GM12878 (cell line): Measurements from ENCODE around the gene PLA2G4A. TPM values are rescaled to one million over a fixed set of nuclear protein-coding genes. Genes with fewer than 3 reads are reported as not detected.

Experiments
- ATAC-seq: fragments of 200-7000 bp; cut with Tn5 transposase; 3 replicates; pipeline ENCODE4 v1.9.1; 2020; ENCODE audit warnings: mild to moderate bottlenecking, moderate library complexity
- BruUV-seq: library from RNA; stranded (reverse); fragments of 400-500 nt; replicated peaks from 2 replicates; lab custom pipeline; 2021; lab: Mats Ljungman, UMichigan
- CTCF ChIA-PET: fragments of 300-600 bp; sonication (Branson Sonifier 250); formaldehyde crosslinking; extraction: SDS; loops from one replicate; lab custom pipeline; 2021; ENCODE audit warnings: inconsistent platforms; lab: Yijun Ruan, JAX
- POLR2A ChIA-PET: fragments of 350-600 bp; formaldehyde crosslinking; extraction: SDS; loops from one replicate; lab custom pipeline; 2021; ENCODE audit warnings: inconsistent platforms; lab: Charles Lee
- RAD21 ChIA-PET: fragments of 300-600 bp; sonication (Branson Sonifier 250); formaldehyde crosslinking; loops from one replicate; lab custom pipeline; 2023; ENCODE audit warnings: antibody characterized with exemption; ENCODE audit not compliant: unreplicated experiment; lab: Charles Lee
- SMC1A ChIA-PET: fragments of 300-600 bp; sonication (Branson Sonifier 250); formaldehyde crosslinking; loops from one replicate; lab custom pipeline; 2023; ENCODE audit not compliant: unreplicated experiment, uncharacterized antibody; lab: Charles Lee
- DNase-seq: peaks from one replicate; pipeline ENCODE4 v3.0.0-alpha.2; 2011; ENCODE audit warnings: low read depth, low spot score
- FAIRE-seq: peaks from 3 replicates; lab custom pipeline; 2011; peaks lifted over from hg19 to GRCh38; lab: Jason Lieb, UNC
- H2AFZ ChIP-seq: 2 replicates; pipeline ENCODE4 v1.6.0; 2011; ENCODE audit warnings: low read depth, low read length, control low read depth; ENCODE audit not compliant: control insufficient read depth
- H3K27ac ChIP-seq: 2 replicates; pipeline ENCODE4 v1.5.1; 2011; ENCODE audit warnings: control low read depth; ENCODE audit not compliant: control insufficient read depth, insufficient read depth
- H3K27me3 ChIP-seq, 2 experiments: replicated peaks in 1 of 2; 2 replicates each; pipeline versions ENCODE4 v1.6.0 to v1.6.1; 2011; ENCODE audit warnings: low read length in 1 of 2; ENCODE audit not compliant: control insufficient read depth in 2 of 2, insufficient read depth in 2 of 2
- H3K36me3 ChIP-seq, 2 experiments: 2 replicates each; pipeline ENCODE4 v1.5.1; 2011; ENCODE audit warnings: low read length in 1 of 2; ENCODE audit not compliant: control insufficient read depth in 2 of 2, insufficient read depth in 2 of 2
- H3K4me1 ChIP-seq: 2 replicates; pipeline ENCODE4 v1.6.1; 2011; ENCODE audit warnings: mild to moderate bottlenecking, low read length, moderate library complexity, mixed read lengths; ENCODE audit not compliant: control insufficient read depth, insufficient read depth
- H3K4me2 ChIP-seq: 2 replicates; pipeline ENCODE4 v1.6.0; 2011; ENCODE audit warnings: control low read depth; ENCODE audit not compliant: control insufficient read depth, insufficient read depth
- H3K4me3 ChIP-seq: fragments of 200-600 bp; sonication (generic); 2 replicates; pipeline ENCODE4 v1.5.1; 2016
- H3K79me2 ChIP-seq: 2 replicates; pipeline ENCODE4 v1.6.0; 2011; ENCODE audit warnings: low read length; ENCODE audit not compliant: control insufficient read depth, insufficient read depth
- H3K9ac ChIP-seq: 2 replicates; pipeline ENCODE4 v1.8.0; 2011; ENCODE audit warnings: low read length, control low read depth, mixed read lengths; ENCODE audit not compliant: control insufficient read depth, insufficient read depth
- H3K9me3 ChIP-seq: replicated peaks from 3 replicates; pipeline ENCODE4 v1.5.1; 2011; ENCODE audit warnings: mild to moderate bottlenecking, low read length; ENCODE audit not compliant: control insufficient read depth, insufficient read depth
- H4K20me1 ChIP-seq: 2 replicates; pipeline ENCODE4 v1.6.0; 2011; ENCODE audit not compliant: control insufficient read depth, insufficient read depth
- BACH1 ChIP-seq: fragments of 450-650 bp; IDR thresholded peaks from 2 replicates; pipeline ENCODE4 v1.6.1; 2017; ENCODE audit warnings: mild to moderate bottlenecking, borderline replicate concordance
- JUNB ChIP-seq: IDR thresholded peaks from 2 replicates; pipeline ENCODE4 v1.6.1; 2016; ENCODE audit warnings: antibody characterized with exemption, mild to moderate bottlenecking
- KAT2A ChIP-seq: conservative IDR thresholded peaks from 2 replicates; pipeline ENCODE4 v1.6.1; 2011; ENCODE audit warnings: low read depth, low read length; ENCODE audit not compliant: control insufficient read depth
- KLF5 ChIP-seq: fragments of 450-650 bp; IDR thresholded peaks from 2 replicates; pipeline ENCODE4 v1.6.1; 2014; ENCODE audit warnings: mild to moderate bottlenecking; ENCODE audit not compliant: partially characterized antibody
- MEF2B ChIP-seq: fragments of 450-650 bp; IDR thresholded peaks from 2 replicates; pipeline ENCODE4 v1.6.1; 2018; ENCODE audit warnings: mild to moderate bottlenecking, moderate library complexity; ENCODE audit not compliant: partially characterized antibody, poor library complexity, severe bottlenecking
- MYC ChIP-seq: IDR thresholded peaks from 2 replicates; pipeline ENCODE4 v1.6.1; 2011; ENCODE audit warnings: mild to moderate bottlenecking, low read length, moderate library complexity, inconsistent platforms; ENCODE audit not compliant: insufficient read depth, insufficient replicate concordance, insufficient read length, severe bottlenecking
- NFXL1 ChIP-seq: fragments of 450-650 bp; IDR thresholded peaks from 2 replicates; pipeline ENCODE4 v1.6.1; 2017; ENCODE audit warnings: antibody characterized with exemption, mild to moderate bottlenecking, borderline replicate concordance
- NRF1 ChIP-seq: conservative IDR thresholded peaks from 2 replicates; pipeline ENCODE4 v1.6.1; 2011; ENCODE audit warnings: mild to moderate bottlenecking, low read depth, low read length, improper control_type of control experiment
- TARDBP ChIP-seq: IDR thresholded peaks from 2 replicates; pipeline ENCODE4 v1.6.1; 2016; ENCODE audit warnings: borderline replicate concordance
- YBX1 ChIP-seq: fragments of 450-650 bp; IDR thresholded peaks from 2 replicates; pipeline ENCODE4 v1.6.1; 2016; ENCODE audit warnings: antibody characterized with exemption
- ZNF217 ChIP-seq: fragments of 450-650 bp; IDR thresholded peaks from 2 replicates; pipeline ENCODE4 v1.6.1; 2017; ENCODE audit warnings: antibody characterized with exemption, mild to moderate bottlenecking
- ZNF24 ChIP-seq: fragments of 450-650 bp; IDR thresholded peaks from 2 replicates; pipeline ENCODE4 v1.6.1; 2017; ENCODE audit warnings: antibody characterized with exemption, mild to moderate bottlenecking
- ZNF274 ChIP-seq: IDR thresholded peaks from one replicate; pipeline ENCODE4 v1.8.0; 2011; ENCODE audit not compliant: insufficient read length, insufficient read depth
- WGBS: methylation state at CpG from one replicate; pipeline ENCODE4 v1.1.6; 2016; ENCODE audit warnings: low lambda C conversion rate; ENCODE audit not compliant: insufficient replicate concordance, insufficient coverage; ENCODE audit errors: missing lambda C conversion rate; 5-methylcytosine and 5-hydroxymethylcytosine counted together
- in situ Hi-C: fragments of 300-500 bp; cut with MboI; formaldehyde crosslinking; loops from 9 replicates; pipeline ENCODE4 v1.14.3; 2018; ENCODE audit warnings: mixed read lengths
- intact Hi-C: fragments of 100-400 bp; cut with micrococcal nuclease; formaldehyde crosslinking; loops from one replicate; pipeline ENCODE4 v1.14.2; 2022; ENCODE audit not compliant: unreplicated experiment
- polyA plus RNA-seq, 11 experiments: library from polyadenylated mRNA; depleted of rRNA in 4 of 11; unstranded in 6 of 11; stranded (reverse) in 5 of 11; fragments of >200 nt; fragmentation: Nextera tagmentation in 4 of 11; fragmentation: Illumina TruSeq in 1 of 11; extraction: Ambion mirVana in 4 of 11; extraction: Trizol in 1 of 11; gene quantifications; 1 replicate in 1 of 11; 2 replicates in 10 of 11; pipeline versions ENCODE4 v1.2.1 to v1.2.3, GENCODE V29; 2011 to 2016; ENCODE audit warnings: inconsistent platforms in 2 of 11, missing spikeins in 2 of 11, low read depth in 1 of 11
- total RNA-seq, 4 experiments: library from RNA; depleted of rRNA in 3 of 4; stranded (reverse); fragments of >200 nt in 3 of 4; fragmentation: Illumina TruSeq in 1 of 4; extraction: Trizol in 1 of 4; gene quantifications; 2 replicates each; pipeline versions ENCODE4 v1.2.1 to v1.2.3, GENCODE V29; 2013 to 2021
- TF ChIP-seq, protein P1 (sequence below): fragments of 150-350 bp; IDR thresholded peaks from 2 replicates; pipeline ENCODE4 v1.6.1; 2014; ENCODE audit warnings: mild to moderate bottlenecking, low read depth, low read length

Gene PLA2G4A
- total and polyA plus RNA-seq, 10 of the 15 experiments (the other 5 are each of a cell fraction or from before 2014, with no cell fraction given) = 0.70 to 3.3 (median 1.5) TPM; not detected in 1

DNA sequence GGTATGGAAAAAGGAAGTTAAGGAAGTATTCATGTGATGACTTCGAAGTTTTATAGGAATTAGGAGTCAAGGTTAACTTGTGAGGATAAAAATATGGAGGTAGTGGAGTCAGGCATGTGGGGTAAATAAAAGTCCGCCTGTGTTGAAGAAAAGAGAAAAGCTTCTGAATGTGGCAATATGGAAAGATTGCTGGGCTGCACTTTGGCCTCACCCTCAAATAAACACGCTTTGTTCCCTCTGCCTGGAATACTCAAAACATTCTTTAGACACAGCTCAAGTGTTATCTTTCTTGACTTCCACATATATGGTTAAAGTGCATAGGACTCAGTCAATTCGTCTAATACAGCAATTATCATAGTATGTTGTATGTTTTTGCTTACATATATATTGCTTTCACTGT is 137.7 kb downstream of the PLA2G4A start:
- FAIRE-seq = no peak
- in situ Hi-C loops = no loop called here
- RAD21 ChIA-PET = interaction anchor here (0.6 kb wide), 1 partner anchor 301 kb away, joined by 3 read pairs; no protein-coding TSS in a partner anchor

DNA sequence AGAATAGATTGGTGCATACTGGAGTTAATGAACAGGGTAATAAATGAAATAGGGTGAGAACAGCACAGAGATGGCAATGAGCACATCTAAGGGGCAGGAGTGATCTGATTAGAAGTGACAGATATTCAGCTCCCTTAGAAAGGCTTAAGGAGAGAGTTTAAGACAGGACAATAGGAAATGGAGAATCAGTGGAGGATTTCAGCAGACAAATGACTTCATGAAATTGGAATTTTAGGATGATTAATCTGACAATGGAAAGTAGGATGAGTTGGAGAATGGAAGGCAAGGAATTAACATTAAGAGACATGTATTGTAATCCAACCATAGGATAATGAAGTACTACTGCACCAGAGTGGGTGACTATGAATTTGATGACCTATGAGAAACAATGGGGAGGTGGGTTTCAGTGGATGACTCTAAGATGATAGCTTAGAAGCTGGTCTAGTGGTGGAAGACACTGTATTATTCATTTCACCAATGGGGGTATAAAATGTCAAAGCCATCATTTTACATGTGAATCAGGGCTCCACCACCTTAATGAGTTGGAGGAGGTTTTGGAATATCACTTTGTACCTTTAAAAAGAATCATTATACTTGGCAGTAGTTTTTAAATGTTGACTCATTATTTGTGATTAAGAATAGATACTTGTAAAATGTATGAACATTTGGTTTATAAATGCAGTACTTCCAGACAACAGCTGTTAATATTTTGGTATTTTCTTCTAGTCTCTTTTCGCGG is 139.1 kb downstream of the PLA2G4A start:
- H3K4me3 ChIP-seq = no peak overlapping the region
- in situ Hi-C loops (no loop called here), intact Hi-C loops (no loop called here)
- CTCF ChIA-PET = interaction anchor here (1.5 kb wide), 1 partner anchor 19 kb away, joined by 4 read pairs; no protein-coding TSS in a partner anchor
- no peaks in the 10 kb centered on the region for H3K9me3 ChIP-seq
- no peaks in the 10 kb centered on the region for H4K20me1 ChIP-seq
- SMC1A ChIA-PET = no interaction called here
- FAIRE-seq = no peak
- no peaks in the 10 kb centered on the region for H3K4me1 ChIP-seq
- no peak for ATAC-seq
- no peaks in the 10 kb centered on the region for H3K27me3 ChIP-seq
- no peaks in the 10 kb centered on the region for H3K79me2 ChIP-seq
- H3K4me2 ChIP-seq = no peak overlapping the region
- WGBS = 53% methylated on average over 2 of the region's 2 CpGs
- POLR2A ChIA-PET = no interaction called here
- RAD21 ChIA-PET = no interaction called here
- DNase-seq = no peak
- no peak overlapping the region for H3K9ac ChIP-seq
- H2AFZ ChIP-seq = no peak overlapping the region
- TF ChIP-seq JUNB = no peak
- TF ChIP-seq, protein P1, sequence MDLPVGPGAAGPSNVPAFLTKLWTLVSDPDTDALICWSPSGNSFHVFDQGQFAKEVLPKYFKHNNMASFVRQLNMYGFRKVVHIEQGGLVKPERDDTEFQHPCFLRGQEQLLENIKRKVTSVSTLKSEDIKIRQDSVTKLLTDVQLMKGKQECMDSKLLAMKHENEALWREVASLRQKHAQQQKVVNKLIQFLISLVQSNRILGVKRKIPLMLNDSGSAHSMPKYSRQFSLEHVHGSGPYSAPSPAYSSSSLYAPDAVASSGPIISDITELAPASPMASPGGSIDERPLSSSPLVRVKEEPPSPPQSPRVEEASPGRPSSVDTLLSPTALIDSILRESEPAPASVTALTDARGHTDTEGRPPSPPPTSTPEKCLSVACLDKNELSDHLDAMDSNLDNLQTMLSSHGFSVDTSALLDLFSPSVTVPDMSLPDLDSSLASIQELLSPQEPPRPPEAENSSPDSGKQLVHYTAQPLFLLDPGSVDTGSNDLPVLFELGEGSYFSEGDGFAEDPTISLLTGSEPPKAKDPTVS = no peak
- no peak for TF ChIP-seq ZNF274
- no peak for TF ChIP-seq KLF5
- no peak for TF ChIP-seq MYC
- no peak for TF ChIP-seq NRF1
- no peak for TF ChIP-seq NFXL1
- TF ChIP-seq ZNF24 = no peak
- no peak for TF ChIP-seq ZNF217
- no peak for TF ChIP-seq MEF2B
- no peak for TF ChIP-seq TARDBP
- no peak for TF ChIP-seq YBX1
- no peak for TF ChIP-seq KAT2A
- H3K27ac ChIP-seq = no peak overlapping the region
- no peaks in the 10 kb centered on the region for H3K36me3 ChIP-seq
- no TSS peak for BruUV-seq

More for the DNA sequence above, 137.7 kb downstream of the PLA2G4A start:
- Histone ChIP-seq H3K4me3 (no peak overlapping the region), H3K79me2 (no peaks in the 10 kb centered on the region)
- POLR2A ChIA-PET = no interaction called here
- intact Hi-C loops = no loop called here
- CTCF ChIA-PET = interaction anchor here (0.9 kb wide), 1 partner anchor 8 kb away, joined by 3 read pairs; no protein-coding TSS in a partner anchor
- no peak for TF ChIP-seq BACH1
- TF ChIP-seq, protein P1 = no peak
- TF ChIP-seq, all 136 proteins: peak for 0
- Histone ChIP-seq H3K27ac (no peak overlapping the region), H3K9ac (no peak overlapping the region), H3K4me1 (no peaks in the 10 kb centered on the region), H2AFZ (no peak overlapping the region), H3K36me3 (no peaks in the 10 kb centered on the region), H3K4me2 (no peak overlapping the region), H3K27me3 (no peaks in the 10 kb centered on the region), H4K20me1 (no peaks in the 10 kb centered on the region), H3K9me3 (no peaks in the 10 kb centered on the region)
- no peak for DNase-seq
- ATAC-seq = no peak
- BruUV-seq = no TSS peak
- 29% methylated on average over 4 of the region's 4 CpGs for WGBS
- SMC1A ChIA-PET = no interaction called here
